Smooth muscle cell (in vitro differentiated cells): Measurements from ENCODE around the gene NUP58. TPM values are rescaled to one million over a fixed set of nuclear protein-coding genes. Genes with fewer than 3 reads are reported as not detected.

Experiments
- DNase-seq: peaks from one replicate; lab custom pipeline; 2025; ENCODE audit not compliant: unreplicated experiment; lab: John Stamatoyannopoulos, UW
- H2AFZ ChIP-seq: fragments of 200-600 bp; sonication (generic); 2 replicates; pipeline ENCODE4 v1.6.0; 2016; ENCODE audit warnings: antibody characterized with exemption, low read depth, mild to moderate bottlenecking
- H3F3A ChIP-seq: fragments of 200-600 bp; sonication (generic); 2 replicates; pipeline ENCODE4 v1.6.0; 2017; ENCODE audit warnings: antibody characterized with exemption, low read depth
- H3K27ac ChIP-seq: fragments of 200-600 bp; sonication (generic); 2 replicates; pipeline ENCODE4 v1.5.1; 2016; ENCODE audit warnings: low read depth, mild to moderate bottlenecking
- H3K27me3 ChIP-seq: fragments of 200-600 bp; sonication (generic); 2 replicates; pipeline ENCODE4 v1.6.1; 2016; ENCODE audit warnings: low read depth, mild to moderate bottlenecking
- H3K36me3 ChIP-seq: fragments of 200-600 bp; sonication (generic); 2 replicates; pipeline ENCODE4 v1.5.1; 2016; ENCODE audit warnings: low read depth
- H3K4me1 ChIP-seq: fragments of 200-600 bp; sonication (generic); 2 replicates; pipeline ENCODE4 v1.5.1; 2016; ENCODE audit warnings: low read depth
- H3K4me2 ChIP-seq: fragments of 200-600 bp; sonication (generic); 2 replicates; pipeline ENCODE4 v1.6.0; 2016; ENCODE audit warnings: mild to moderate bottlenecking
- H3K4me3 ChIP-seq: fragments of 200-600 bp; sonication (generic); 2 replicates; pipeline ENCODE4 v1.5.1; 2016; ENCODE audit warnings: mild to moderate bottlenecking
- H3K79me2 ChIP-seq: fragments of 200-600 bp; sonication (generic); 2 replicates; pipeline ENCODE4 v1.6.0; 2016; ENCODE audit warnings: low read depth, mild to moderate bottlenecking
- H3K9ac ChIP-seq: fragments of 200-600 bp; sonication (generic); 2 replicates; pipeline ENCODE4 v1.6.0; 2016; ENCODE audit warnings: low read depth
- H3K9me3 ChIP-seq: fragments of 200-600 bp; sonication (generic); replicated peaks from 2 replicates; pipeline ENCODE4 v1.5.1; 2016; ENCODE audit warnings: low read depth
- H4K20me1 ChIP-seq: fragments of 200-600 bp; sonication (generic); 2 replicates; pipeline ENCODE4 v1.6.0; 2016; ENCODE audit warnings: low read depth
- CTCF ChIP-seq: fragments of 200-600 bp; sonication (generic); IDR thresholded peaks from 2 replicates; pipeline ENCODE4 v1.5.1; 2017; ENCODE audit warnings: borderline replicate concordance, mild to moderate bottlenecking, antibody characterized with exemption; ENCODE audit not compliant: insufficient read depth, poor library complexity, severe bottlenecking
- WGBS: methylation state at CpG from one replicate; pipeline ENCODE4 v1.1.7; 2016; ENCODE audit warnings: low lambda C conversion rate; 5-methylcytosine and 5-hydroxymethylcytosine counted together
- polyA plus RNA-seq: library from polyadenylated mRNA; unstranded; fragments of >200 nt; fragmentation: Nextera tagmentation; extraction: Ambion mirVana; gene quantifications from 2 replicates; pipeline ENCODE4 v1.2.1, GENCODE V29; 2016
- total RNA-seq: library from RNA; depleted of rRNA; stranded (reverse); fragments of >200 nt; gene quantifications from 2 replicates; pipeline ENCODE4 v1.2.3, GENCODE V29; 2014

NUP58 gene
- total and polyA plus RNA-seq, 2 experiments from 2014 or later, result 20.3 to 83.0 TPM

GRCh38 chr13:25295701-25296100, 5.7 kb upstream of the NUP58 start:
- peaks cover 32% of the 10 kb centered on the region for H3K27me3 ChIP-seq
- no peaks in the 10 kb centered on the region for H3K79me2 ChIP-seq
- no peak overlapping the region for H3K9ac ChIP-seq
- no peak overlapping the region for H3K4me2 ChIP-seq
- no peak overlapping the region for H2AFZ ChIP-seq
- H3K9me3 ChIP-seq, result no peaks in the 10 kb centered on the region
- H3K36me3 ChIP-seq, result no peaks in the 10 kb centered on the region
- DNase-seq, result no peak
- H3K27ac ChIP-seq, result no peak overlapping the region
- H3F3A ChIP-seq, result no peaks in the 10 kb centered on the region
- H3K4me1 ChIP-seq, result no peaks in the 10 kb centered on the region
- H3K4me3 ChIP-seq, result no peak overlapping the region
- H4K20me1 ChIP-seq, result no peaks in the 10 kb centered on the region
- no peak for TF ChIP-seq CTCF
- 75% methylated on average over 3 of the region's 3 CpGs for WGBS

DNA sequence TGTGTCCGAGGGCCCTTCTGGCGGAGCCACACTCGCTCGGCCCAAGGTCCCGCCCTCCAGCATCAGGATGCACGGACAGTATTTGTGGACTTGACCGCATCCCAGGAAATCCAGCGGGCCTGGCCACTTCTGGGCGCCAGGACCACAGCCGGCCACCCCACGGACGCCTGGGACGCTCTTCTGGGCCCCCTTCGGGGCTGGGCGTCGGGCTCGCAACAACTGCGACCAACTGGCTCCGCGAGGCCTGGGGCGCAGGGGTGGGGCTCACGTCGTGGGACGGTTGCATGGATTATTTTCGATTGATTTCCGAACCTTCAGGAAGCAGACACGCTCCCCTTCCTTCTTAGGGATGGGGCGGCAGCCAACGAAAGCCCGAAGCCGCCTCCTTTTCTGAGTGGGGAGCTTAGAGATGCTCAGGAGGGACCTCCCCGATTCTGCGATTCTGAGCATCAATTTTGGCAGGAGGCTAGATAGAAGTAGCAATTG, 521 bp upstream of the NUP58 start:
- DNase-seq, result no peak
- WGBS, result 87% methylated on average over 33 of the region's 33 CpGs
- Histone ChIP-seq H3F3A (no peaks in the 10 kb centered on the region), H2AFZ (peak overlapping the region; percentile 93), H4K20me1 (peaks cover 39% of the 10 kb centered on the region), H3K27me3 (peaks cover 20% of the 10 kb centered on the region), H3K27ac (peak overlapping the region; percentile 95), H3K4me1 (peaks cover 9% of the 10 kb centered on the region), H3K4me2 (peak overlapping the region; percentile 93), H3K9ac (peak overlapping the region; percentile 93), H3K36me3 (no peaks in the 10 kb centered on the region), H3K79me2 (peaks cover 42% of the 10 kb centered on the region), H3K4me3 (peak overlapping the region; percentile 84), H3K9me3 (no peaks in the 10 kb centered on the region)
- no peak for TF ChIP-seq CTCF

DNA sequence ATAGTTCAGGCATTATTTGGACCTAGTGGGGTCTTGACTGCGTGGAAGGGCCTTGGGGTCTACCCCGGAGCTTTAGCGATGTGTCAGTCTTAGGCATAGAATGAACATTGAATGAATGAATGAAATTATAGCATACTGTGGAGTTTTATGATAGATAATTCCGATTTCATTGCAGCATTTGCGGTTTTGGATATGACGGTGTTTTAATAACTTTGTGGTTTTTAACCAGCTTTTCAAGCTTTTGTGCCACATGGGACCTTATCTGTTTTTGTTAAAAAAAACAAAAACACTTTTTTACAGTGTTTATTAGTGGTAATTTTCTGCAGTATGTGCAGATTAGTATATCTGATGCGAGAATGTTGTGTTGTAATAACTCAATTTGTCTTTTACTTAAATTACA, 696 bp downstream of the NUP58 start:
- Histone ChIP-seq H3K4me3 (peak overlapping the region; percentile 84), H3K27ac (peak overlapping the region; percentile 95), H3K79me2 (peaks cover 54% of the 10 kb centered on the region), H4K20me1 (peaks cover 51% of the 10 kb centered on the region), H3K27me3 (peaks cover 8% of the 10 kb centered on the region), H3K36me3 (no peaks in the 10 kb centered on the region), H3K4me1 (peaks cover 9% of the 10 kb centered on the region), H2AFZ (peak overlapping the region; percentile 21), H3K9me3 (no peaks in the 10 kb centered on the region), H3K9ac (peak overlapping the region; percentile 93), H3K4me2 (peak overlapping the region; percentile 93), H3F3A (no peaks in the 10 kb centered on the region)
- no peak for DNase-seq
- 7% methylated on average over 7 of the region's 7 CpGs for WGBS
- TF ChIP-seq CTCF, result no peak

DNA sequence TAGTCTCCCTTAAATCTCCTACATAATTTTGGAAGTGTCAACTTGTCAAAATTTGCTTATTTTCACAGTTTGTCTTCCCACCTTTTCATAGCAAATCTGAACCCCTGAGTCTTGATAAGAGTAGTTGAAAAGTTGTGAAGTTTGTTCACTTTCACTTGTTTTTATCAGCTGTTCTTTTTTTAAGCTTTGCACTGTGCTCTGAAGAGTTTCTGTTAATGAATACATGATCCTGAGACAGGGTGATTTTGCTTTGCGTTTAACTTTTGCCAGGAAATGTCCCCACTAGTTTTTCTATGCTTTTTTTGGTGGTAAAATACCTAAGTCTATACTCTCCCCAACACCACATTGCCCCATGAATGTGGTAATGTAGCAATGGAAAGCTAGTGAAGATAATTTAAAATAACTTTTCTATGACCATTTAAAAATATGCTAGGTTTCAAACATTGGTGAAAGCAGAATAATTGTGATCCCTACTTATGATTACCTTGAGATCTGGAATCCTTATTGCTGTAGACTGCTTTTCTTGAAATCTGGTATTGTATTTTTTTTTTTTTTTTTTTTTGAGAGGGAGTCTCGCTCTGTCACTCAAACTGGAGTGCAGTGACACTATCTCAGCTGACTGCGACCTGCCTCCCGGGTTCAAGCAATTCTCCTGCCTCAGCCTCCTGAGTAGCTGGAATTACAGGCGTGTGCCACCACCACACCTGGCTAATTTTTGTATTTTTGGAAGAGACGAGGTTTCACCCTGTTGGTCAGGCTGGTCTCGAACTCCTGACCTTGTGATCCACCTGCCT, 5.4 kb downstream of the NUP58 start:
- Histone ChIP-seq H3F3A (no peaks in the 10 kb centered on the region), H3K4me2 (no peak overlapping the region), H4K20me1 (peaks cover 85% of the 10 kb centered on the region), H3K4me3 (no peak overlapping the region), H3K36me3 (peaks cover 5% of the 10 kb centered on the region), H3K4me1 (peaks cover 9% of the 10 kb centered on the region), H3K79me2 (peaks cover 74% of the 10 kb centered on the region), H3K9me3 (no peaks in the 10 kb centered on the region), H3K27ac (peak overlapping the region; percentile 16), H2AFZ (no peak overlapping the region), H3K9ac (no peak overlapping the region), H3K27me3 (no peaks in the 10 kb centered on the region)
- TF ChIP-seq CTCF, result no peak
- 94% methylated on average over 7 of the region's 7 CpGs for WGBS
- no peak for DNase-seq
